ENCODE results near the gene LRRC3B. TPM values are rescaled to one million over a fixed set of nuclear protein-coding genes. Genes with fewer than 3 reads are reported as not detected.

Gene LRRC3B
- total RNA-seq, result not detected in 2 replicates

GRCh38 chr3:26622621-26623418 lies at the start of gene LRRC3B:
Gene LRRC3B (plus strand): TSS chr3:26622772. CDS start chr3:26709673, 86,901 bp downstream.

Data from dermis lymphatic vessel endothelial cell (primary cell).